Left renal cortex interstitium (tissue), 4 donors: Measurements from ENCODE around the gene TCF7L2. TPM values are rescaled to one million over a fixed set of nuclear protein-coding genes. Genes with fewer than 3 reads are reported as not detected.

Experiments
- DNase-seq, 4 donors: peaks; one replicate each; pipeline ENCODE4 v3.0.0-alpha.2; 2013; ENCODE audit warnings: low read depth in 4 of 4, low spot score in 2 of 4, missing footprints in 1 of 4
- polyA plus RNA-seq, 4 donors: library from polyadenylated mRNA; unstranded; fragments of 120-200 nt; gene quantifications; one replicate each; pipeline ENCODE4 v1.2.1, GENCODE V29; 2013; ENCODE audit not compliant: insufficient read length in 4 of 4

The TCF7L2 gene
- polyA plus RNA-seq, 4 donors: 35.6 to 57.0 (median 43.7) TPM

DNA sequence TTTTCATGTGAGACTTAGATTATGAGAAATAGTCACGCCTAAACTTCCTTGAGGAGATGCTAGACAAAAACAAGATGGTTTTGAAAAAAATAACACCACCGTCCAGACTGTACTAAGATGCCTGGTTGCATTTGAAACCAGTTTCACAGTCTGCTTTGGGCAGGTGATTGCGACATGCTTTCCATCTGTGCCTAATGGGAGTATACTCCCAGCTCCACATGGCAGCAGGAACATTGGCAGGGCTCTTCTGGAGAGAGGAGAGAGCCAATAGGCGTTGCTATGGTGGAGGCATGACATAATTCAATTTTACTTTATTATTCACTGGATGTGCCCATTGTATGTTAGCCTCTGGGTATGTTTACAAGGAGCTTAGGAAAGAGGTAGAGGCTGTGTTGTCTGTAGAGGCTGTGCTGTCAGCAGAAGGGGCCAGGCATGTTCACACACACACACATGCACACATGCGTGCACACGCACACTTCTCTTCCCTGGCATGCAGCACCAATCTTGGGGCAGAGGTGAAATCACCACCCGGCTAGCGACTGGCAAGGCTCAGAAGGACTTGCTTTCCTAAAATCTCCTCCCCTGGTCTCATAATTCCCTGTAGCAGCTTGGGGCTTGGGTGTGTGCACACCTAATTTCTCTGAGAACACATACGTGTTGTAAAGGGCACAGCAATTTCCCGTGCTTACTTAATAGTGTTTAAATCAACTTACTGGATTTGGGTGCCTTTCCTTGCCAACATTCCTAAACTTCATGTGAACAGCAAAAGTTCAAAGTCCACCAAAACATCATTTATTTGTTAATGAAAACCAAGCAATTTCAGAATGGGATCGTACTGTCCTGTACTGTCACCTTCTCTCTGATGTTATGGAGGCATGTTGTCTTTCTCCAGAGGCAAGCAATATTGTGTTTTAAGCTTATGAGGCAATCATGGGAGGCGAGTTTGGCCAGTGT is 162.1 kb downstream of the TCF7L2 start:
- no peak for DNase-seq

DNA sequence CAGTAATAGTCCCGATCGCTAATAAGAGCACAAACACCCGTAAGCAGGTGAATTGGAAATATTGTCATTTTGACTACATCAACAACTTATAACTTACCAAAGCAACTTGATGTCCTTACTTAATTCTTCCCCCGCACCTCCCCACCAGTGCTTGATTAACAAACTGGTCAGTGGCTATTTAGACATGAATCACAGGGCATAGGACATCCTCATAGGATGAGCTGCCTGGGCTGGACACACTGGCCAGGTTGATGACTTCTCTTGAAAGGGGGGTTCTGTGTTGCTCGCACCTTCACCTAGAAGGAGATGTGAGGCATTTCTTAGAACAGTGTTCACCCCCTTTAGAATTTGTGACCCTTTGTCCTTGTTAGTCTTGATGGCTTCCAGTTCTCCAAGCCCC is 163.2 kb downstream of the TCF7L2 start:
- DNase-seq: no peak

DNA sequence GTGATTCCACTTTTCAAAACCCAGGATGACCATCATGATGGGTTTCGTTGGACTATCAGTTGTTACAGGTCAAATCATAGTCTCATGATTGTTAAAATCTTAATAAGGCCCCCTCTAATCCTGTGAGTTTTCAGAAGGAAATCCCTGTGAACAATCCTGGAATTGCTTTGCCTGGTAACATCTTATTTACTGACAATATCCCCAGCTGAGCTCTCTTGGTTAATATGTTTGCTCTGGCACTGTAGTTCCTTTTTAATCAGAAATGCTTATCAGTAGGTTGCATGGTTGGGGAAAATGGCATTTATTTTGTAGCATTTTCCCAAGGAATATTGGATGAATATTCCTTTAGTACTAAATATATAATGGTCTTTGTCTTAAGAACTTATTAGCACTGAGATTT is 163.9 kb downstream of the TCF7L2 start:
- DNase-seq: no peak

DNA sequence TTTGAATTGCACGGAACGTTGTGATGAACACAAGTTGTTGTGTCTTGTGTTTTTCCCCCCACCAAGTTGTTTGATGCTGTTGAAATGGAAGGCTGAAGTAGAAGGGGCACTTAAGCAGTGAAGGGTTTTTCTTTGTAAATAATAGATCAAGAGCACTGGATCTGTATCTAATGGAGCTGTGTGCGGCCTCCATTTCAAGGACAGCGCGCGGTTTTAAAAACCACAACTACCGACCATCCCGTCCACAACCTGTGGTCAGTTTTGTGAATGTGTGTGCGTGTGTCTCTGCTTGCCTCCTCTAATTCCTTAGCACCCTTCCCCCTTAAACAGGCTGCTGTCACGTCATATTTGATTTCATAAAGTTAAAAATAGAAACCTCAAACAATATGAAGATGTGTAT is 165.5 kb downstream of the TCF7L2 start:
- no peak for DNase-seq

DNA sequence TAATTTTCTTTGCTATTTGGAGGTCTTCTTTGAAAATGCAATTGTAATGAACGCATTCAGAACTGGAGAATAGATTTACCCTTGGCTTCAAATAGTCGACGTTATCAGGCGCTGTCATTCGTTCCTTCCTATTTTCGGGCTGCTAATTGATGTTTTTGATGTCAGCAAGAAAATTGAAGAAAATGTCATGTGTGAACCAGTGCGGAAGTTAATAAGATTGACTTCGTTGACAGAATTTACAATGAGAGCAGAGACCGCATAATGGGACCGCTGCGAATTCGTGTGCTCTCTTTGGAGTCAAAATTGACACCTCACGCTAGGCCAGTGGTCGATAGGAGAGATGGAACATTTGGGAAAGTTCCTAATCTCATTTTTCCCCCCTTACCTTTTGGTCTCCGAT is 168.8 kb downstream of the TCF7L2 start:
- DNase-seq: no peak

DNA sequence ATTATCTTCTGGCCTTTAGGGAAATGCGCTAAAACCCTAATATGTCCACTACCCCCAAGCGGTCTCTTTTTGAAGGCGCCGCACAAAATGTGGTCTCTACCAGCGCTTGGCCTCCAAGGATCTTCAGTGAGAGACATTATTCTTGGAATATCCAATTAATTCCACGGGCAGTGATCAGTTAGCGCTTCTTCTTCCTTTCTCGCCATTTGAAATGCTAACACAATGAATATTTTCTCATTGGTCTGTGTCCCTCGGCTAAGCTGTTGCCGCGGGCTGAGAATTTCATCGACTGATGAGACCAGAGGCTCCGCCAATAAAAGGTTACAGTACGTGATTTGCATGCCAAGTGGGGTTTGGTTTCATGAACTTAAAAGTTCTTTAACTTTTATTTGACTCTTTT is 169.8 kb downstream of the TCF7L2 start:
- DNase-seq: no peak

DNA sequence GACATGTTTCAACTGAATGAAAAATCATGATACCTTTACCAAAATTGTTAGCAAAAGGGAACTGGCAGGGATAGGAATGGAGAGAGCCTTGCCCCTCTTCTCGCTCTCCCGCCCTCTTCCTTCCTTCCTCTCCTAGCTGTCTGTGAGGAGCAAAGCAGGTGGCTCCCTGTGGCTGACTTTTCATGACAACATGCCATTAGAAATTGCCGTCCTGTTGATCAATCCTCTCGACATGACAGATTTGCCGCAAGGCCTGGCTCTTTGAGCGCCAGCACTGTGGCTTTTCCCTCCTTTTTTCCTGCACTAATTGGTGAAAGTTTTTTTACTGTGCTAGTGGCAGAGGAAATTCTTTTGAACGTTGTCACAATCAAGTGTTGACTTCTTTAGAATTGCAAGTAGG is 171.1 kb downstream of the TCF7L2 start:
- no peak for DNase-seq

DNA sequence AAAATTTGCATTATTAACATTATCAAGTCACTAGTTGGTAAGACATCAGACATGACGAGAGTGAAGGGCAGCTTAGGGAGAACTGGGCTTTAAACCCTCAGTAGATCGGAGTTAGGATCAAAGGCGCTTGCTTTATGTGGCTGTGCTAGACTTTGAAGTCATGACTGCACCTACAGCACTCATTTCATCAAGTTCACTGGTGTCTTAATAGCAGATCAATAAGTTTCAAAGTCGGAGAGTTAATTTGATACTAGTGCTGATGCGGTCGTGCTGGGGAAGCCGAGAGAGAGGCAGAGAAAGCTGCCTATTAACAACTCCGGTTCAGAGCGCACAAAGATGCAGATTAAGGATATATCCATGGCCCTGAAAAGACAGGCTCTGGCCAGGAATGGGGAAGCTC is 172.9 kb downstream of the TCF7L2 start:
- DNase-seq: no peak

DNA sequence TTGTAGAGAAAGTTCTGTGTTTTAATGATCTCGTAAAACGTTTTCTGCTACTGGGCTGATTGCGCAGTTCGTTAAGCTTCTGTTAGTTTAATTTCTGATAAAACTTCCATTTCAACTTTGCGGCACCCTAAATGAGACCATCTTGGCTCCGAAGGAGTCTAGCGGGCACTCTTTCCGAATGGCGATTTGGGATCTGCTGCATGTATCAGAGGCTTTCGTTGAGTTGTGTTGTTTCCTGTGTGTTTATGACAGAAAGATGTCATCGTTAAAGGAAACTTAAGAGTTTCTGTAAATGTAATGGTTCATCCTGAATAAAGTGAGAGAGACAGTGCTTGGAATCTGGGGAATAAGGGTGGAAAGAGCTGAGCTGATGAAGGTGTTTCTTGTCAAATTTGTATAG is 174.7 kb downstream of the TCF7L2 start:
- no peak for DNase-seq

DNA sequence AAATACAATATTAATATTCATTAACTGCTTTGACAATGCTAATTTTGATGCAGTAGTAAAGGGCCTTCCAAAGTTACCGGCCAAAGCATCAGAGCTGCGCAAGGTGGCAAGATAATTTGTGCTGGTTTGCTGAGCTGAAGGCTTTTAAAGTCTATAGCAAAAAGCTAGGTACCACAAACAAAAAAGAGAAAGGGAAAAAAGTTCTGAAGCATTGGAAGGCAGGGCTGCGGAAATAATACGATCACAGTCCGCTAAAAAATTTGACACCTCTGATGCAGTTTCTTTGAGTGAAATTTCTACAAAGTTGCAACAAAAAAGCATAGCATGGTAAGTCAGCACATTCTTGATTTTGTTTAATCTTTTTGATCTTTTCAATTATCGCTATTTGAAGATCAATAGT is 175.6 kb downstream of the TCF7L2 start:
- no peak for DNase-seq

DNA sequence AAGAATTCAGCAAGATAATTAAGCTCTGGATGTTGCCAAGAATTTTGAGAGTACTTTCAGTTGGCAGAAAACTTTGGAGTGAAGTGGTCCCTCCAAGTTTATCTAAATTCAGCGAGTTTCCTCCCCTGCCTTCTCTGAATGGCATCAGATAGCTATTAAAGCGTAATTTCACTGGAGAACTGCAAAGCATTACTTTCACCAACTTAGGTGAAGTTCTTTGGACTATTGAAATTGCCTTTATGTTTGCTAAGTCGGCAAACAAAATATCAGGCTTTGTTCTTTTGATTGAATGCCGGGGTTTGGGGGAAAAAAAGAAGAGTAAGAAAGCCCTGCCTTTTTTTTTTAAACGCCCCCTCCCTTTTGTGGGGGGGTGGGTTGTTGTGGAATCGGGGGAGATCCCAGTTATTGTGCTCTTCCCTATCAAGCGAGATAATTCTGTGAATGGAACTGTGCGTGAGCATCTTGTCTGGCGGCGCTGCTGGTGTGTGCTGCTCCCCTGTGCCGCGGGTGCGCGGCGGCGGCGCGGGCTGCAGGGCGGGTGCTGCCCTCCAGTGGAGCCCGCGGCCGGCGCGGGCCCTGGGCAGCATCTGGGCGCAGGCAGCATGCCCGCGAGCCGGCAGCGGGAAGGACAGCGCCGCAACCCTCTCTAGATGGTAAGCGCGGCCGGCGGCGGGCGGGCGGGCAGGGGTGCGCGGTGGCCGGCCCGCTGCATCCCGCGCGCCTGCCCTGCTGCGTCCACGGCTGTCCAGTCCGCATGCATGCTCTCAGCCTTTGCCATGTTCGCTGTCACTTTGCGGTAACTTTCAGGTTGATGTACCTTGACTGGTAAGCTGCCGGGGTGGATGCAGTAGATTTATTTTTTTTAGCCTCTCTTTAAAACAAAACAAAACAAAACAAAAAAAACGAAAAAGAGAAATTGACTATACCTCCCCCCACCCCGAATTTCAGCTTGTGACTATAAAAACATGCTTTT is 176.5 kb downstream of the TCF7L2 start:
- DNase-seq: no peak

DNA sequence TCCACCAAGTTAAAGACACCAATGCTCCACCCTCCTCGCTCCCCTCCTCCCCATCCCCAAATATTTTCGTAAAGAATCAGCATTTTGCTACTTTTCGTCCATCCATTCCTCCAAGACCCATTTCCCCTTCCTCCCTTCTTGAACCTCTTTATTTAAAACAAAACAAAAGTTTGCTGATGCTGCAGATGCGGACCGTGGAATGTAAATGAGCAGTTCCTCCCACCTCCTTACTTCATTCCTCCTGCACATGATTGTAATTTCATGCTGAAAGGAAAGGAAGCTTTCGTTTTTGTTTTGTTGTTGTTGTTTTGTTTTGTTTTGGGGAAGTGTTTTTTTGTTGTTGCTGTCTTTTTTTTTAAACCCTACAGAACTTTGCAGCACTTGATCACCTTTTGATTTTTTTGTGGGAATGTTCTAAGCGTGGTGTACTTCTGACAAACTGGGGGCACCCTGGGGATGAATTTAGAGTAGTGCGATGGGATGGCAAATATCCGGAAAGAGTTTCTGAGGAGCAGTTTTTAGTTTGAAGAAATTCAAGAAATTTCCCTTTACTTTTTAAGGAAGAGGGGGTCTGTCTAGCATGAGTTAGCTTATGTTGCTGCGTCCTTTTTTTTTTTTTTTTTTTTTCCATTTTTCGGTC is 177.3 kb downstream of the TCF7L2 start:
- DNase-seq: no peak

DNA sequence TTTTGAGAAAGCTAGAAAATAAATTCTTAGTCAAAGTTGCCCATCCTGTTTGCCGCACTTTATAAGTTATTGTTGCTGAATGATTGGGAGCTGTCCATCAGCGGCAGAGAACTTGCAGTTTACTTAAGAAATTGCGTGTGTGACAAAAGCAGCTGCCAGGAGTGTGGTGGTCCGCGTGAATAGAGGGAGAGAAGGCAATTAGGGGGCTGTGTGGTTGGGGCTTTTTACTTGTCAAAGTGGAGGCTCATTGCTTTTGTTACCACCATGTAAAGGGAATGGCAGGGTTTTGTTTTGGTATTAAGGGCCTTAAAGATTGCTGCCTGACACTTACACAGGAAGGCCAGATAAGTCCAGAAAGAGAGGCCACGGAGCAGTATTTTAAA is 177.8 kb downstream of the TCF7L2 start:
- DNase-seq: no peak

DNA sequence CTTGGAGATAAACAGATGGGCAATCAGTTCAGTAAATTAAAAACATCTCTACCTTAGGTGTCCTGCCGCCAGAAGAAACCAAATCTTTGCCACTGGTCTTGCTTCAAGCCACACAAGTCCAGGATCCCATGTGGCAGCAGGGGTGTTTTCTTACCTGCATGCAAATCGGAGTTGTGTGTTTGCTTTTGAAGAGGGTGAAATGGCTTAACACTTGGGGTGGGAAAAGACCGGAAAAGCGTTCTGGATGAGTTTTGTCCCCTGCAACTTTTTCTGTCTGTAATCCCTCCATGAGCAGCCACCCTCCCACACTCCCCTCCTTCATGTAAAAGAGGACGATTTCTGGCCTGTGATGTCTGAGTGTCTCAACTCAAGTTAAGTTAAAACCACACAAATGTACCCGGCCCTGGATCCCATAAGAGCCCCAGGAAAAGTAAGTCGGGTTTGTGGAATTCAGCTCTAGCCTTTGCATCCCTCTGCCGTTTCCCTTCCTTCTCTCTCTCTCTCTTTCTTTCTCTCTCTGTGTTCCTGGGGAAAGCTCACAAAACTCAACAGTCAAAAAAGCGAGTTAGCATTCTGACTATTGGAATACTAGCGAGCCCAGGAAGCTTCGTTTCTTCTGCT is 178.5 kb downstream of the TCF7L2 start:
- DNase-seq: no peak

DNA sequence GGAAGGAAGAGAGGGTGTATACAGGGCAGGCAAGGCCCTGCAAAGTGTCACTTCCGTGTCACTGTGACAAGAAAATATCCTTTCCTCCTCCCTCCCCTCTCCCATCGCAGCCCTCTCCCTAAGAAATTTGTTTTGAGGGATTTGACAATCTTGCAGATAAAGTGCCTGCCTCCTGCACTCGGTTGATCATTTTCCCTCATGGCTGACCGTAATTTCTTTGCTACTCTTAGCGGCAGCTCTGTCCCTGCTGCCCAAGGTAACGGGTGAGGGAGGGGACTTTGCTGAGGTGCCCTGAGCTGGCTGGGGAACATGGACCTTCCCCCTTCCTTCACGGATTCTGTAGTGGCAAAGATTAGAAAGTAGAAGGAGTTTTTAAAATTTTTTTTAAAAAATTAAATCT is 179.1 kb downstream of the TCF7L2 start:
- DNase-seq: no peak

DNA sequence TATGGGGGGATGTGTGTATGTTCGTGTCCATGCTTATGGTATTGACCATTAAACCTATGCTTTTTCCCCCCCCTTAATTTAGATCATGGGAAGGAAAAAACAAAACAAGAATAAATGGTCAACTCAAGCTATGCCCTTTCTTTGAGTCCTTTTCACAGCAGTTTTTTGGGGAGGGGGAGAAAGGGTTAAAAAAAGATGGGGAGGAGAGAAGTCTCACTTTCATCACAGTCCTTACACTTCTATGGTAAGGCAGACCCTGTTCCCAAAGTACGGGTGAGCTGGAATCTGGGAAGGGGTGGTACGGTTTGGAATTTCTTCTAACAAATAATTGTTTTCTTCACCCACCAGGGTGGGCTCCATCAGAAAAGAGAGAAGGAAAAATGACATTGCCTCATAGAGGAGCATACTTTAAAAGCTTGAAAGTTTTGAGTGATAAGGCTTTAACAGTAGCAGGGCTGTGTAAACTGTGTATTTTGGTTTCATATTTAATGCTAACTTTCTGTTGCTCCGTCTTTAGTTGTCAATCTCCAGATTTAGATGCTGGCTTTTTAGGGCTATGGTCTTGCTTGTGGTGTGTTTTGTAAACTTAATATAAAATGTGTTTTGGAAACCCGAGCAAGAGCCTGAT is 180.1 kb downstream of the TCF7L2 start:
- DNase-seq: no peak

DNA sequence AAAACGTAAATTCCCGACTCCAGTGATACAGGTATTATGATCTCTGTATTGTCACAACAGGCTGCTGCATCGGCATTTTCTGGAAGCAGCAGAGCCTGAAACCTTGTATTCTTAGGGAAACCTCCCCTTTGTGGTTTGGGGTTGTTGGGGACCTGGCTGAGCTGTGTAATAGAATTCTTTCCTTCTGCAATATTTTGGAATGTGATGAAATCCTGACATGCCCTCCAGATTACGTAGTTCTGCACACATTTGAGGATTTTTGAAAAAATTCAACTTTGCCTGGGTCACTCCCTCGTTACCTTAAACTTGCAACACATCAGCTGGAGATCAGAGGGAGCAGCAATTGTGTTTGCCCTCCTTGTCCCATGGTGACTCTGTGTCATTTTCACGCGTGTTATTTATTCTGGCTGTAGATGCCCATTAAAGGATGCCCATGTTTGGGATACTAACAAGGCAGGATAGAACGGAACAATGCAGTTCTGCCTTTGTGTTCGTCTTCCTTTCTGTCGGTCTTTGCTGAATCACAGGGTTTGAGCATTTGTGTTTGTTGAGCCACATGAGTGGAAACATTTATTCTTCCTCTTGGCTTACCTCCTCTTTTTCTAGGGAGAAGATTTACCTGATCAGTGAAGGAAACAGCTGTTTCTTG is 181.7 kb downstream of the TCF7L2 start:
- DNase-seq: no peak

DNA sequence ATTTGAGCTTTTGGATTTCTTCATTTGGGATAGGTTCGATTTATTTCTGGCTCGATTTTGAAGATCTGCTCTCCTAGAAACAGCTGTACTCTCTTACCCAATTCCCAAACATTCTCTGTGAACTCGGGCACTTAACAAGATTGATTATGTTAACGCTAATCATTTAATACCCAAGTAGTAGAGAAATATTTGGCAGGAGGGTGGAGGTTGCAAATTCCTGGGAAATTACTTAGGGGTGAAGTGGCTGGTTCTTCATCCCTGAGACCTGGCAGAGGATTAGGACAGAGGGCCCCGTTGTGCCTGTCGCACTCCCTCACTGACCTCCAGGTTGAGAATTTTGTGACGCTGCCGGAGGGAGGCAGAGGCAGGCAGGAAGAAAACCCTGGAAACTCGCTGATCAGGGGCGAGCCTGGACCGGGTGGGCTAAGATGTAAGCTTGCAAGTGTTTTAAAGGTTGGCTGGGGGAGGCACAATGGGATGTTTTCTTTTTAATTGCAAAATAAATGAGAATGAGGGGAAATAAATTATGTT is 182.6 kb downstream of the TCF7L2 start:
- DNase-seq: no peak

DNA sequence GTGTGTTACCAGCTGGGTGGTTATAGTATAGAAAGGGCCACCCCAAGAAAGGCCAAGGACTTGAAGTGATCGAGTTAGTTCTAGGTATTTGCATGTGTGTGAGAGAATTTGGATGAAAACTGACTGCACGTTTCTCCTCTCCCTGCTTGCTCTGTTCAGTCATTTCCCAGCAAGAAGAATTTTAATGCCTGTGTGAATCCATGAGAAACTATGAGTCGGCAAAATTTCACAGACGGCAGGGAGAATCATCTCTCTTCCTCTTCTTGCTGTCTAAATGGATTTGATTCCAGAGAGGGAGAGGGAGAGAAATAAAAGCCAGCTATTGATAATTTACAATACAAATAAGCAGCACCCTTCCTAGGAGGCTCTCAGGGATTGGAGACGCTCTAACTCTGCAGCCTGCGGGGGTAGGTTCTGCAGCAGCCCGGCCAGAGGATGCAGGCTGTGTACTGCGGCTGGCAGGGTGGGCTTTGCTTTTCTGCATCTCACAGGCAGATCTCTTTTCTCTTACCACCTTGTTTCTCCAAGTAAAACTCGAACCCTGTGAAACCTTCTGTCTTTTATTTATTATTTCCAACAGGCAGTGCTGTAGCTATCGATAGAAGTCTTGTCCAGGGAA is 183.6 kb downstream of the TCF7L2 start:
- DNase-seq: no peak
